ENCODE measurements around the gene FLOT2.
"Not testable (repeated sequence)": the region's sequence is repeated elsewhere in the genome, so short reads cannot be mapped to it uniquely, and the experiment has no call there.

Gene FLOT2

DNA sequence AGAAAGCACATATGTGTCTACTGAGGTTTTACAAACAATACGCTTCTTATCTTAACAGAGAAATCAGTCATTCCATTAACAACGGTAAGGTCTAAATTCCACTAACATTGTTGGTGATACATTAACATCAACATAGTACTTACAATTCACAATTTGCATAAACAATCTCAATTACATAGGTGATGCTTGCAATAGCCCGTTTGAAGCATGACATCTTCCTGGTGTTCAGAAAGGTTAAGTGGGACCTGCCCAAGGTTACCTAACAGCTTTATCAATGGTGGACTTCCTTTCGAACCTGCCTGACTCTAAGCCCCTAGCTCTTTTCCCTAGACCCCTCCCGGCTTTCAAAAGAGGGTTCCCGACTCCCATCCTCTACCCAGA lies 55.6 kb downstream of the FLOT2 start:
- H3K23ac ChIP-seq (ENCODE audit: low read length) = no peak overlapping the region
- no peaks in the 10 kb centered on the region for H3K27me3 ChIP-seq (ENCODE audit: insufficient read depth, low read length)
- peaks cover 7% of the 10 kb centered on the region for H3K79me2 ChIP-seq (ENCODE audit: control insufficient read depth, insufficient read depth, low read length, poor library complexity)
- peak overlapping the region; percentile 66 for H2AK5ac ChIP-seq (ENCODE audit: low read length)
- no peak overlapping the region for H2BK12ac ChIP-seq (ENCODE audit: low read length)
- H3K9ac ChIP-seq (ENCODE audit: low read length) = peak overlapping the region; percentile 93
- WGBS (ENCODE audit: extremely low coverage, insufficient coverage, insufficient read length) = no CpG with 5 or more reads among the region's 6 CpGs
- H3K4ac ChIP-seq (ENCODE audit: low read depth, low read length) = peak overlapping the region; percentile 98
- H4K12ac ChIP-seq (ENCODE audit: low read depth, low read length) = peak overlapping the region; percentile 98
- H3K9me3 ChIP-seq (ENCODE audit: insufficient read depth, low read depth, low read length) = no peaks in the 10 kb centered on the region
- H3K14ac ChIP-seq (ENCODE audit: low read length) = peak overlapping the region; percentile 94
- peaks cover 0 to 2% of the 10 kb centered on the region in 2 experiments for H3K36me3 ChIP-seq (ENCODE audit: control insufficient read depth in 1 of 2, insufficient read depth in 2 of 2, low read length in 2 of 2)
- peak overlapping the region; percentile 100 for H4K8ac ChIP-seq (ENCODE audit: low read depth, low read length)
- no peak overlapping the region for H2BK5ac ChIP-seq (ENCODE audit: low read depth, low read length, poor library complexity)
- no peaks in the 10 kb centered on the region for H3K4me1 ChIP-seq (ENCODE audit: control insufficient read depth in 1 of 2, insufficient read depth in 2 of 2, low read length in 2 of 2)
- peak overlapping the region; percentile 73 for H3K18ac ChIP-seq (ENCODE audit: low read length)
- peak overlapping the region; percentile 32 for H3K27ac ChIP-seq (ENCODE audit: low read depth, low read length)
- peak overlapping the region; percentile 82 for H2BK120ac ChIP-seq (ENCODE audit: insufficient read depth, low read length, poor library complexity)
- peak overlapping the region; percentile 97 for H3K4me3 ChIP-seq (ENCODE audit: low read depth, low read length)
- peak overlapping the region; percentile 80 for H4K91ac ChIP-seq (ENCODE audit: low read depth, low read length)
- H2AFZ ChIP-seq (ENCODE audit: insufficient read depth, low read length, poor library complexity) = peak overlapping the region; percentile 90
- H3K4me2 ChIP-seq (ENCODE audit: low read length) = peak overlapping the region; percentile 94
- DNase-seq = peak in 1 of 2 donors; percentile 14
- peaks cover 7% of the 10 kb centered on the region for H3K79me1 ChIP-seq (ENCODE audit: low read length)

DNA sequence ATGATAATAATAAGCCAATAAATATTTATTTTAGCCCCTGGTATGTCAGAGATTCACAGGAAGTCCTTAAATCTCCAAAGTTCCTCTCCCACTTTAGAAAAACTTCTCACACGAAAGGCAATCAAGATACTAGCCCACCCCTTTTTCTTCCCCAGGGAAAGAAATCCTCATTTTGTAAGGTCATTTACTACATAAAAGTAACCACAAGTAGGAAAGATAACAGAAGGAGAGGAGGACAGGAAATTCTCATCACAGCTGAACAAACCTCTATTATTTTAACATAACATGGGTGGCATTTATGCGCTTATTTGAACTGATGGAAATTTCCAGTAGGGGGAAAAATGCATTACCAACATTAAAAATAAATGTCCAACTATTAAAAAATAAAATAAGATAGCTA lies 58.3 kb downstream of the FLOT2 start:
- no CpG with 5 or more reads among the region's 2 CpGs for WGBS (ENCODE audit: extremely low coverage, insufficient coverage, insufficient read length)
- Histone ChIP-seq H3K4me3 (ENCODE audit: low read depth, low read length) (no peak overlapping the region), H3K36me3 (ENCODE audit: control insufficient read depth in 1 of 2, insufficient read depth in 2 of 2, low read length in 2 of 2) (peaks cover 0 to 2% of the 10 kb centered on the region in 2 experiments), H3K18ac (ENCODE audit: low read length) (no peak overlapping the region), H3K4ac (ENCODE audit: low read depth, low read length) (no peak overlapping the region), H4K12ac (ENCODE audit: low read depth, low read length) (no peak overlapping the region), H3K27ac (ENCODE audit: low read depth, low read length) (no peak overlapping the region), H2BK12ac (ENCODE audit: low read length) (no peak overlapping the region), H3K14ac (ENCODE audit: low read length) (no peak overlapping the region), H3K79me2 (ENCODE audit: control insufficient read depth, insufficient read depth, low read length, poor library complexity) (peaks cover 7% of the 10 kb centered on the region), H3K9ac (ENCODE audit: low read length) (no peak overlapping the region), H4K8ac (ENCODE audit: low read depth, low read length) (no peak overlapping the region), H3K4me2 (ENCODE audit: low read length) (no peak overlapping the region), H4K91ac (ENCODE audit: low read depth, low read length) (no peak overlapping the region), H2BK5ac (ENCODE audit: low read depth, low read length, poor library complexity) (no peak overlapping the region), H2AFZ (ENCODE audit: insufficient read depth, low read length, poor library complexity) (no peak overlapping the region), H3K4me1 (ENCODE audit: control insufficient read depth in 1 of 2, insufficient read depth in 2 of 2, low read length in 2 of 2) (no peaks in the 10 kb centered on the region), H3K9me3 (ENCODE audit: insufficient read depth, low read depth, low read length) (no peaks in the 10 kb centered on the region), H3K27me3 (ENCODE audit: insufficient read depth, low read length) (no peaks in the 10 kb centered on the region), H2AK5ac (ENCODE audit: low read length) (no peak overlapping the region), H3K79me1 (ENCODE audit: low read length) (peaks cover 7% of the 10 kb centered on the region), H2BK120ac (ENCODE audit: insufficient read depth, low read length, poor library complexity) (no peak overlapping the region), H3K23ac (ENCODE audit: low read length) (no peak overlapping the region)
- no peak for DNase-seq

- not testable (repeated sequence) for H3K79me2 ChIP-seq (ENCODE audit: control insufficient read depth, insufficient read depth, low read length, poor library complexity); H3K4ac ChIP-seq (ENCODE audit: low read depth, low read length); H2BK5ac ChIP-seq (ENCODE audit: low read depth, low read length, poor library complexity); H4K91ac ChIP-seq (ENCODE audit: low read depth, low read length); H4K8ac ChIP-seq (ENCODE audit: low read depth, low read length); H3K36me3 ChIP-seq (ENCODE audit: control insufficient read depth in 1 of 2, insufficient read depth in 2 of 2, low read length in 2 of 2); H4K12ac ChIP-seq (ENCODE audit: low read depth, low read length); H3K18ac ChIP-seq (ENCODE audit: low read length); H3K14ac ChIP-seq (ENCODE audit: low read length); H3K9ac ChIP-seq (ENCODE audit: low read length); H3K4me3 ChIP-seq (ENCODE audit: low read depth, low read length); H3K23ac ChIP-seq (ENCODE audit: low read length); H3K27ac ChIP-seq (ENCODE audit: low read depth, low read length); H2BK120ac ChIP-seq (ENCODE audit: insufficient read depth, low read length, poor library complexity); H2AK5ac ChIP-seq (ENCODE audit: low read length); DNase-seq; H3K9me3 ChIP-seq (ENCODE audit: insufficient read depth, low read depth, low read length); H3K79me1 ChIP-seq (ENCODE audit: low read length); H2BK12ac ChIP-seq (ENCODE audit: low read length); H3K27me3 ChIP-seq (ENCODE audit: insufficient read depth, low read length); H2AFZ ChIP-seq (ENCODE audit: insufficient read depth, low read length, poor library complexity); H3K4me2 ChIP-seq (ENCODE audit: low read length); H3K4me1 ChIP-seq (ENCODE audit: control insufficient read depth in 1 of 2, insufficient read depth in 2 of 2, low read length in 2 of 2)
- WGBS (ENCODE audit: extremely low coverage, insufficient coverage, insufficient read length) = no CpG with 5 or more reads among the region's 10 CpGs
Observed at GRCh38 chr17:28836541-28836940, 61.0 kb downstream of the FLOT2 start.

DNA sequence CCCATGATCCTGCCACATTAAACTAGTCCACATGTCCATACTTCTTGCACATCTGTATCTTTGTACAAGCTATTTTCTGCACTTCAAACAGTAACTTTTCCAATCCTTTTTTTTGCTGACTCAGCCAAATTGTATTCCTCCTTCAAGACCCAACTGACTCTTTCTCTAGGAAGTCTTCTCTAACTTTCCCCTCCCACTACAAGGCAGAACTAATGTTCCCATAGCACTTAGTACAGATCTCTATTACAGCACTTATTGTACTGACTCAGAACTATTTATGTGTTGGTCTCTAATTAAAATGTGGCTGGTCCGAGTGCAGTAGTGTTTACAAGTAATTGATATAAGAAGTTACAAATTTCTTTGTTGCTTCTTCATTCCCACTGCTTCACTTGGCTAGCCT lies 63.1 kb downstream of the FLOT2 start:
- Histone ChIP-seq H4K91ac (ENCODE audit: low read depth, low read length) (no peak overlapping the region), H3K27me3 (ENCODE audit: insufficient read depth, low read length) (no peaks in the 10 kb centered on the region), H3K23ac (ENCODE audit: low read length) (no peak overlapping the region), H3K4ac (ENCODE audit: low read depth, low read length) (no peak overlapping the region), H3K27ac (ENCODE audit: low read depth, low read length) (no peak overlapping the region), H2BK12ac (ENCODE audit: low read length) (no peak overlapping the region), H2BK5ac (ENCODE audit: low read depth, low read length, poor library complexity) (no peak overlapping the region), H3K36me3 (ENCODE audit: control insufficient read depth in 1 of 2, insufficient read depth in 2 of 2, low read length in 2 of 2) (peaks cover 3 to 7% of the 10 kb centered on the region in 2 experiments), H3K79me2 (ENCODE audit: control insufficient read depth, insufficient read depth, low read length, poor library complexity) (no peaks in the 10 kb centered on the region), H3K79me1 (ENCODE audit: low read length) (no peaks in the 10 kb centered on the region), H2AK5ac (ENCODE audit: low read length) (no peak overlapping the region), H2BK120ac (ENCODE audit: insufficient read depth, low read length, poor library complexity) (no peak overlapping the region), H3K18ac (ENCODE audit: low read length) (no peak overlapping the region), H3K4me3 (ENCODE audit: low read depth, low read length) (no peak overlapping the region), H3K4me2 (ENCODE audit: low read length) (no peak overlapping the region), H2AFZ (ENCODE audit: insufficient read depth, low read length, poor library complexity) (no peak overlapping the region), H4K12ac (ENCODE audit: low read depth, low read length) (no peak overlapping the region), H3K9me3 (ENCODE audit: insufficient read depth, low read depth, low read length) (no peaks in the 10 kb centered on the region), H3K4me1 (ENCODE audit: control insufficient read depth in 1 of 2, insufficient read depth in 2 of 2, low read length in 2 of 2) (no peaks in the 10 kb centered on the region), H3K9ac (ENCODE audit: low read length) (no peak overlapping the region), H4K8ac (ENCODE audit: low read depth, low read length) (no peak overlapping the region), H3K14ac (ENCODE audit: low read length) (no peak overlapping the region)
- WGBS (ENCODE audit: extremely low coverage, insufficient coverage, insufficient read length) = no CpG with 5 or more reads among the region's 1 CpG
- no peak for DNase-seq
